H1 (cell line): ENCODE results near the gene SART1. TPM values are rescaled to one million over a fixed set of nuclear protein-coding genes. Genes with fewer than 3 reads are reported as not detected.

Experiments
- CTCF ChIA-PET: fragments of 300-600 bp; sonication (Branson Sonifier 250); formaldehyde crosslinking; loops from one replicate; lab custom pipeline; 2021; ENCODE audit not compliant: partially characterized antibody; lab: Charles Lee
- POLR2A ChIA-PET: fragments of 300-600 bp; sonication (Branson Sonifier 250); formaldehyde crosslinking; loops from one replicate; lab custom pipeline; 2021; ENCODE audit warnings: inconsistent platforms; ENCODE audit not compliant: partially characterized antibody; lab: Charles Lee
- DNase-seq, 2 experiments: peaks; one replicate each; pipeline versions ENCODE4 v3.0.0 to v3.0.0-alpha.2; 2010 to 2022; ENCODE audit warnings: low spot score in 2 of 2, low read depth in 1 of 2, mixed read lengths in 1 of 2
- FAIRE-seq: peaks from 2 replicates; lab custom pipeline; 2011; peaks lifted over from hg19 to GRCh38; lab: Jason Lieb, UNC
- H2AFZ ChIP-seq: 2 replicates; pipeline ENCODE4 v1.8.1; 2012; ENCODE audit warnings: low read length, inconsistent platforms
- H2AK5ac ChIP-seq: 2 replicates; pipeline ENCODE4 v1.6.1; 2013; ENCODE audit warnings: low read depth, low read length
- H2BK120ac ChIP-seq: replicated peaks from 2 replicates; pipeline ENCODE3; 2013; ENCODE audit warnings: low read depth, low read length, inconsistent platforms
- H2BK12ac ChIP-seq: 2 replicates; pipeline ENCODE4 v1.6.1; 2013; ENCODE audit warnings: low read depth, low read length
- H2BK15ac ChIP-seq: 2 replicates; pipeline ENCODE4 v1.6.1; 2013; ENCODE audit warnings: low read length
- H2BK20ac ChIP-seq: 2 replicates; pipeline ENCODE4 v1.6.1; 2013; ENCODE audit warnings: low read length
- H2BK5ac ChIP-seq: 2 replicates; pipeline ENCODE4 v1.6.1; 2013; ENCODE audit warnings: low read depth, low read length
- H3K14ac ChIP-seq: 2 replicates; pipeline ENCODE4 v1.6.1; 2013; ENCODE audit warnings: inconsistent platforms; ENCODE audit not compliant: insufficient read length
- H3K18ac ChIP-seq: 2 replicates; pipeline ENCODE4 v1.6.1; 2013; ENCODE audit warnings: low read length; ENCODE audit errors: extremely low read depth
- H3K23ac ChIP-seq: 2 replicates; pipeline ENCODE4 v1.6.1; 2013; ENCODE audit warnings: inconsistent platforms; ENCODE audit not compliant: insufficient read length
- H3K23me2 ChIP-seq: 2 replicates; pipeline ENCODE4 v1.6.1; 2013; ENCODE audit warnings: low read depth, low read length
- H3K27ac ChIP-seq: 2 replicates; pipeline ENCODE4 v1.6.1; 2011; ENCODE audit warnings: low read depth, low read length, inconsistent platforms
- H3K27me3 ChIP-seq, 4 experiments: replicated peaks in 1 of 4; 1 replicate in 1 of 4; 2 replicates in 3 of 4; pipeline versions ENCODE4 v1.6.1 to v1.8.1; 2011 to 2013; ENCODE audit warnings: low read length in 3 of 4, mild to moderate bottlenecking in 3 of 4, inconsistent platforms in 2 of 4, mixed read lengths in 2 of 4, moderate library complexity in 1 of 4; ENCODE audit not compliant: control insufficient read depth in 3 of 4, insufficient read depth in 3 of 4; ENCODE audit errors: extremely low read depth in 1 of 4
- H3K36me3 ChIP-seq, 4 experiments: 2 replicates each; pipeline versions ENCODE4 v1.6.1 to v1.8.1; 2011 to 2013; ENCODE audit warnings: mild to moderate bottlenecking in 4 of 4, low read length in 3 of 4, moderate library complexity in 2 of 4, control low read depth in 1 of 4, inconsistent platforms in 1 of 4; ENCODE audit not compliant: insufficient read depth in 4 of 4, control insufficient read depth in 2 of 4
- H3K4ac ChIP-seq: replicated peaks from 2 replicates; pipeline ENCODE3; 2013; ENCODE audit warnings: low read length, low read depth, mixed read lengths, inconsistent platforms; ENCODE audit not compliant: insufficient read length
- H3K4me1 ChIP-seq, 4 experiments: replicated peaks in 1 of 4; 1 replicate in 1 of 4; 2 replicates in 3 of 4; pipeline versions ENCODE4 v1.6.1 to v1.8.1; 2011 to 2013; ENCODE audit warnings: low read length in 3 of 4, inconsistent platforms in 2 of 4, mixed read lengths in 1 of 4; ENCODE audit not compliant: insufficient read depth in 4 of 4, control insufficient read depth in 3 of 4
- H3K4me2 ChIP-seq, 2 experiments: 2 replicates each; pipeline versions ENCODE4 v1.6.1 to v1.8.1; 2011 to 2013; ENCODE audit warnings: low read depth in 2 of 2, low read length in 2 of 2, control low read depth in 1 of 2, inconsistent platforms in 1 of 2, mild to moderate bottlenecking in 1 of 2; ENCODE audit not compliant: insufficient read depth in 1 of 2
- H3K4me3 ChIP-seq, 4 experiments: fragments of 200-600, 300-600 bp in 1 of 4; sonication (generic), shearing (Covaris generic), sonication (Bioruptor Twin) in 1 of 4; 2 replicates each; pipeline versions ENCODE4 v1.5.1 to v1.8.1; 2011 to 2016; ENCODE audit warnings: low read length in 4 of 4, low read depth in 3 of 4, control low read depth in 2 of 4, inconsistent platforms in 2 of 4, mild to moderate bottlenecking in 2 of 4, mixed read lengths in 1 of 4, moderate library complexity in 1 of 4; ENCODE audit not compliant: insufficient read depth in 2 of 4; ENCODE audit errors: extremely low read depth in 1 of 4
- H3K56ac ChIP-seq: replicated peaks from 2 replicates; pipeline ENCODE3; 2013; ENCODE audit warnings: low read depth, mild to moderate bottlenecking, mixed read lengths, low read length, inconsistent platforms; ENCODE audit not compliant: insufficient read length
- H3K79me1 ChIP-seq: 2 replicates; pipeline ENCODE4 v1.6.1; 2013; ENCODE audit warnings: low read depth, low read length, control low read depth
- H3K79me2 ChIP-seq, 2 experiments: 2 replicates each; pipeline versions ENCODE4 v1.6.1 to v1.8.1; 2012 to 2013; ENCODE audit warnings: low read length in 2 of 2, mild to moderate bottlenecking in 2 of 2, inconsistent platforms in 1 of 2; ENCODE audit not compliant: insufficient read depth in 2 of 2, control insufficient read depth in 1 of 2
- H3K9ac ChIP-seq, 4 experiments: replicated peaks in 1 of 4; 1 replicate in 1 of 4; 2 replicates in 3 of 4; pipeline versions ENCODE4 v1.6.1 to v1.8.1; 2011 to 2013; ENCODE audit warnings: low read depth in 3 of 4, low read length in 3 of 4, control low read depth in 2 of 4, mild to moderate bottlenecking in 2 of 4, moderate library complexity in 2 of 4, inconsistent platforms in 1 of 4; ENCODE audit errors: extremely low read depth in 1 of 4
- H3K9me3 ChIP-seq, 2 experiments: 2 replicates each; pipeline versions ENCODE4 v1.6.1 to v1.8.1; 2012 to 2013; ENCODE audit warnings: mild to moderate bottlenecking in 2 of 2, moderate library complexity in 2 of 2, control low read depth in 1 of 2, inconsistent platforms in 1 of 2, low read depth in 1 of 2, low read length in 1 of 2, mixed read lengths in 1 of 2; ENCODE audit not compliant: insufficient read depth in 2 of 2
- H4K20me1 ChIP-seq, 2 experiments: replicated peaks in 1 of 2; 2 replicates each; pipeline versions ENCODE3 to v1.8.1; 2011 to 2013; ENCODE audit warnings: inconsistent platforms in 2 of 2, low read length in 2 of 2, mild to moderate bottlenecking in 1 of 2; ENCODE audit not compliant: insufficient read depth in 2 of 2, control insufficient read depth in 1 of 2
- H4K5ac ChIP-seq: 2 replicates; pipeline ENCODE4 v1.6.1; 2013; ENCODE audit warnings: low read length, low read depth, mixed read lengths, inconsistent platforms; ENCODE audit not compliant: insufficient read length
- H4K8ac ChIP-seq: 2 replicates; pipeline ENCODE4 v1.8.0; 2013; ENCODE audit warnings: mild to moderate bottlenecking, moderate library complexity, low read length, inconsistent platforms; ENCODE audit not compliant: insufficient read depth; ENCODE audit errors: extremely low read depth
- H4K91ac ChIP-seq: replicated peaks from 2 replicates; pipeline ENCODE3; 2013; ENCODE audit warnings: low read length, mixed read lengths, inconsistent platforms; ENCODE audit not compliant: insufficient read length
- MAFK ChIP-seq: IDR thresholded peaks from 2 replicates; pipeline ENCODE4 v1.6.1; 2012; ENCODE audit warnings: low read depth, mild to moderate bottlenecking, improper control_type of control experiment, low read length
- SP4 ChIP-seq: IDR thresholded peaks from 2 replicates; pipeline ENCODE4 v1.6.1; 2012; ENCODE audit warnings: low read length, inconsistent platforms
- WGBS, 2 experiments: shearing (Covaris generic) in 1 of 2; methylation state at CpG; one replicate each; pipeline versions ENCODE4 v1.1.6 to v1.1.7; 2013 to 2015; ENCODE audit warnings: low lambda C conversion rate in 2 of 2, mixed read lengths in 2 of 2, inconsistent platforms in 1 of 2, low coverage in 1 of 2, missing lambda C conversion rate in 1 of 2; ENCODE audit not compliant: insufficient replicate concordance in 2 of 2, insufficient coverage in 1 of 2, insufficient read length in 1 of 2; ENCODE audit errors: extremely low coverage in 1 of 2, missing lambda C conversion rate in 1 of 2; 5-methylcytosine and 5-hydroxymethylcytosine counted together
- polyA plus RNA-seq, 7 experiments: library from polyadenylated mRNA; depleted of rRNA in 3 of 7; stranded (reverse) in 5 of 7; unstranded in 2 of 7; fragments of >200 nt in 5 of 7; fragments of 200-250 nt in 2 of 7; gene quantifications; 1 replicate in 5 of 7; 2 replicates in 1 of 7; 4 replicates in 1 of 7; pipeline versions ENCODE4 v1.2.1 to v1.2.3, GENCODE V29; 2011 to 2013; ENCODE audit warnings: missing spikeins in 2 of 7, mixed read lengths in 2 of 7
- total RNA-seq: library from RNA; stranded (reverse); fragmentation: NEBNext Ultra II Directional; extraction: Animal tissue kit (Norgen Biotek cat#: 25700); gene quantifications from 2 replicates; pipeline ENCODE4 v1.2.1, GENCODE V29; 2021

SART1 gene
- total and polyA plus RNA-seq, 2 of the 8 experiments (the other 6 are each of a cell fraction or from before 2014, with no cell fraction given): 9.7 to 46.1 TPM

- POLR2A ChIA-PET: interaction anchor here (1.4 kb wide), 1 partner anchor 12 kb away, joined by 4 read pairs; no protein-coding TSS in a partner anchor
- CTCF ChIA-PET: interaction anchor here (1.0 to 4.1 kb wide), 3 partner anchors 15 to 25 kb away, joined by 4 to 34 read pairs (median 7); no protein-coding TSS in a partner anchor
- no peak overlapping the region for H3K4me3 ChIP-seq
Measured at GRCh38 chr11:66020618-66021357, 59.3 kb downstream of the SART1 start.

More at GRCh38 chr11:66020618-66021357, 59.3 kb downstream of the SART1 start:
- Histone ChIP-seq H4K8ac (peak overlapping the region; percentile 68), H3K27me3 (peaks cover 0 to 18% (median 5%) of the 10 kb centered on the region in 4 experiments; a peak in 4 of 7 replicates), H3K18ac (no peak overlapping the region), H3K4me2 (no peak overlapping the region), H4K5ac (no peak overlapping the region), H4K91ac (no peak overlapping the region), H2BK120ac (no peak overlapping the region), H3K9ac (no peak overlapping the region), H2BK20ac (no peak overlapping the region), H3K23ac (no peak overlapping the region), H2AK5ac (no peak overlapping the region), H3K9me3 (no peaks in the 10 kb centered on the region), H3K36me3 (no peaks in the 10 kb centered on the region), H4K20me1 (no peaks in the 10 kb centered on the region), H2BK12ac (no peak overlapping the region), H3K79me1 (no peaks in the 10 kb centered on the region), H3K4ac (no peak overlapping the region), H3K14ac (no peak overlapping the region)
- 85% methylated on average over 14 of the region's 25 CpGs; no CpG with 5 or more reads in 1 of the 2 experiments for WGBS, 2 experiments
- no peak for FAIRE-seq
- no peak for DNase-seq
- no peak for TF ChIP-seq SP4
- no peak for TF ChIP-seq MAFK
- TF ChIP-seq, all 59 proteins: peak for 0
- Histone ChIP-seq H3K56ac (peak overlapping the region; percentile 30), H3K27ac (no peak overlapping the region), H2AFZ (no peak overlapping the region), H2BK5ac (no peak overlapping the region), H3K4me1 (peaks cover 0 to 3% (median 1%) of the 10 kb centered on the region in 4 experiments; a peak in 1 of 7 replicates), H3K79me2 (no peaks in the 10 kb centered on the region), H3K23me2 (no peaks in the 10 kb centered on the region), H2BK15ac (no peak overlapping the region)
